Heart right ventricle (tissue), 16 donors: ENCODE results near the gene MLLT3. TPM values are rescaled to one million over a fixed set of nuclear protein-coding genes. Genes with fewer than 3 reads are reported as not detected.
A peak's percentile ranks its signal among the peaks of the same experiment; 100 is the strongest.

ENCODE experiments used
- ATAC-seq, 8 donors: fragments of 200-7000 bp; cut with Tn5 transposase; one replicate each; pipeline ENCODE4 v1.9.1; 2020; ENCODE audit warnings: mild to moderate bottlenecking in 8 of 8, moderate library complexity in 8 of 8, moderate number of reproducible peaks in 1 of 8
- DNase-seq, 2 donors: peaks; one replicate each; pipeline ENCODE4 v3.0.0-alpha.2; 2020
- H3K27ac ChIP-seq, 10 donors: fragments of 200-600 bp; sonication (generic) in 2 of 10; one replicate each; pipeline versions ENCODE4 v1.5.0 to v1.8.0; 2020 to 2022; ENCODE audit warnings: mild to moderate bottlenecking in 3 of 10
- H3K27me3 ChIP-seq, 7 donors: fragments of 200-600 bp; one replicate each; pipeline ENCODE4 v1.8.0; 2021 to 2022; ENCODE audit warnings: mild to moderate bottlenecking in 2 of 7
- H3K36me3 ChIP-seq, 9 donors: fragments of 200-600 bp; sonication (generic) in 1 of 9; one replicate each; pipeline versions ENCODE4 v1.5.0 to v1.8.0; 2020 to 2022; ENCODE audit warnings: mild to moderate bottlenecking in 2 of 9
- H3K4me1 ChIP-seq, 9 donors: fragments of 200-600 bp; sonication (generic) in 1 of 9; one replicate each; pipeline versions ENCODE4 v1.5.0 to v1.8.0; 2020 to 2022; ENCODE audit warnings: mild to moderate bottlenecking in 4 of 9
- H3K4me3 ChIP-seq, 10 donors: fragments of 200-600 bp; sonication (generic) in 2 of 10; one replicate each; pipeline versions ENCODE4 v1.5.0 to v1.8.0; 2020 to 2022; ENCODE audit warnings: mild to moderate bottlenecking in 7 of 10, moderate library complexity in 2 of 10
- H3K9me3 ChIP-seq, 11 donors: fragments of 200-600 bp in 10 of 11; sonication (generic) in 2 of 11; one replicate each; pipeline versions ENCODE4 v1.5.0 to v1.8.0; 2013 to 2022; ENCODE audit warnings: mild to moderate bottlenecking in 2 of 11, control low read depth in 1 of 11, moderate library complexity in 1 of 11
- WGBS, 2 donors: extraction: QIAGEN DNeasy Blood & Tissue Kit; methylation state at CpG; one replicate each; pipeline ENCODE4 v1.1.7; 2013; ENCODE audit warnings: inconsistent platforms in 1 of 2; 5-methylcytosine and 5-hydroxymethylcytosine counted together
- intact Hi-C, 10 donors: fragments of 100-400 bp; cut with DNase I; formaldehyde crosslinking; loops; one replicate each; pipeline versions ENCODE4 v1.11.1 to v1.14.2; 2022
- polyA plus RNA-seq, 2 donors: library from polyadenylated mRNA; stranded (reverse); fragments of 200-250 nt; gene quantifications; one replicate each; pipeline ENCODE4 v1.2.3, GENCODE V29; 2013
- total RNA-seq, 10 donors: library from RNA; stranded (reverse); fragmentation: NEBNext Ultra II Directional in 3 of 10; extraction: Animal tissue kit (Norgen Biotek cat#: 25700) in 3 of 10; gene quantifications; one replicate each; pipeline versions ENCODE4 v1.2.1 to v1.2.4, GENCODE V29; 2021 to 2023
- TF ChIP-seq, protein P1 (sequence below), 9 donors: fragments of 200-600 bp; sonication (generic) in 2 of 9; IDR thresholded peaks; one replicate each; pipeline versions ENCODE4 v1.5.0 to v1.8.0; 2021 to 2022; ENCODE audit warnings: antibody characterized with exemption in 9 of 9, mild to moderate bottlenecking in 5 of 9, moderate library complexity in 1 of 9
- donor health status: Arrhythmogenic right ventricular cardiomyopathy.
- donor health status: ischemic (EF 13 %, LVEDD 7.1; RV severe dilation, severe dysfunction).
- donor health status: healthy with polysubstance abuse.
- donor health status: DM: no; HTN: yes; CAD: no.
- donor health status: DM: no; HTN: no; CAD: no.
- donor health status: ischemic (EF 25% LVEDD 6.9; RV normal size, moderate dysfunction).
- donor health status: ischemic (EF 25% LVEDD 5.7; RV mildly dilated, moderate dysfunction).
- donor health status: healthy.
- donor health status: DM: yes; HTN: yes; CAD: no.
- donor health status: Ischemic cardiomyopathy.
- donor health status: ischemic (EF 35%, LVEDD 5.7; RV mildly dilated, moderate dysfunction).
- donor health status: nonischemic (EF 11% LVEDD 7.7; RV severe dilation, severe dysfunction).
- donor health status: DM: yes; HTN: yes; CAD: no.
- donor health status: PGD.
- donor health status: ischemic (EF 29% LVEDD 5.4; RV normal size, mild dysfunction).
- donor health status: nonischemic (EF 23%, LVEDD 6.1; RV moderate dilation, normal function).

The MLLT3 gene
- total and polyA plus RNA-seq, 12 donors = 4.3 to 22.7 (median 13.5) TPM

DNA sequence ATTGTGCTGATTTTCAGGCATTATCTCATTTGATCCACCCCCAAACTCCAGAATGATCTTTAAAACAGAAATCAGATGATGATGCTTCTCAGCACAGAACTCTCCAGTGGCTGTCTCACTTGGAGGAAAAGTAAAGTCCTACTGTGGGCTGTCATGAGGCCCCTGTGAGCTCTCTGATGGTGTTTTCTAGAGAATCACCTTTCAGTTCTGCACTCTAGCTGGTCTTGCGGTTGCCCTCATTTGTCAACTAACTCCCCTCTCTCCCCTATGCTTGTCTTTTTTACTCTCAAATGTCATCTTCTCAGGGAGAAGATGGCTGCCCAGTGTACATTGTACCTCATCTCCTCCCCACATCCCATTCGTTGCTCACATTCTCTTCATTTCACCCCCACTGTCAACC, 295.8 kb downstream of the MLLT3 start:
- H3K27me3 ChIP-seq = no peaks in the 10 kb centered on the region
- no peaks in the 10 kb centered on the region for H3K4me1 ChIP-seq
- H3K9me3 ChIP-seq = no peaks in the 10 kb centered on the region
- WGBS, 2 donors = 83 to 92% methylated on average over 2 of the region's 2 CpGs
- ATAC-seq = no peak
- no peak for DNase-seq
- H3K4me3 ChIP-seq = no peak overlapping the region
- no peak overlapping the region for H3K27ac ChIP-seq
- intact Hi-C loops = loop anchor here in 1 of 10 donors (10.0 kb wide), 2 partner anchors 62 to 102 kb away; no protein-coding TSS in a partner anchor
- TF ChIP-seq, protein P1, sequence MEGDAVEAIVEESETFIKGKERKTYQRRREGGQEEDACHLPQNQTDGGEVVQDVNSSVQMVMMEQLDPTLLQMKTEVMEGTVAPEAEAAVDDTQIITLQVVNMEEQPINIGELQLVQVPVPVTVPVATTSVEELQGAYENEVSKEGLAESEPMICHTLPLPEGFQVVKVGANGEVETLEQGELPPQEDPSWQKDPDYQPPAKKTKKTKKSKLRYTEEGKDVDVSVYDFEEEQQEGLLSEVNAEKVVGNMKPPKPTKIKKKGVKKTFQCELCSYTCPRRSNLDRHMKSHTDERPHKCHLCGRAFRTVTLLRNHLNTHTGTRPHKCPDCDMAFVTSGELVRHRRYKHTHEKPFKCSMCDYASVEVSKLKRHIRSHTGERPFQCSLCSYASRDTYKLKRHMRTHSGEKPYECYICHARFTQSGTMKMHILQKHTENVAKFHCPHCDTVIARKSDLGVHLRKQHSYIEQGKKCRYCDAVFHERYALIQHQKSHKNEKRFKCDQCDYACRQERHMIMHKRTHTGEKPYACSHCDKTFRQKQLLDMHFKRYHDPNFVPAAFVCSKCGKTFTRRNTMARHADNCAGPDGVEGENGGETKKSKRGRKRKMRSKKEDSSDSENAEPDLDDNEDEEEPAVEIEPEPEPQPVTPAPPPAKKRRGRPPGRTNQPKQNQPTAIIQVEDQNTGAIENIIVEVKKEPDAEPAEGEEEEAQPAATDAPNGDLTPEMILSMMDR (IDR thresholded peaks at IDR 0.05) = no peak
- H3K36me3 ChIP-seq = no peaks in the 10 kb centered on the region

DNA sequence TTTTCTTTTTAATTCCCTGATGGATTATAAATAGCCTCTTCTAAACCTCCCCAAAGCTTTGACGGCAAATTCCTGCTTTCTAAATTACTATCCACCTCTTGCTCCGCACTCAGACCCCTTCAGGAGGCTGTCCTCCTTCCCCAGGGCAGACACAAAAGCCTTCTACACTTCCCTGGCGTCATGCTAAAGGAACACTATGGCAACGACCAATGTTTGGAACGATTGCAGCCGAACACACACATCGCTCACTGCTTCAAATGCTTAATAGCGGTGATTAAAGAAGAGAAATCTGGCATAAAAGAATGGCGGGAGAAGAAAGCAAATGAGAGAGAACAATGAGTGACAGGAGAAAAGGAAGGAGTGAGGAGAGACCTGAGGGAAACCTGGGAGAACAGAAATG, 297.3 kb downstream of the MLLT3 start:
- DNase-seq (no peak), ATAC-seq (no peak)
- H3K36me3 ChIP-seq = no peaks in the 10 kb centered on the region
- no peak overlapping the region for H3K4me3 ChIP-seq
- peaks cover 0 to 11% (median 4%) of the 10 kb centered on the region in 9 donors for H3K4me1 ChIP-seq
- H3K27me3 ChIP-seq = no peaks in the 10 kb centered on the region
- H3K9me3 ChIP-seq = no peaks in the 10 kb centered on the region
- TF ChIP-seq, protein P1 (IDR thresholded peaks at IDR 0.05) = no peak
- intact Hi-C loops = loop anchor here in 1 of 10 donors (10.0 kb wide), 2 partner anchors 60 to 100 kb away; no protein-coding TSS in a partner anchor
- H3K27ac ChIP-seq = no peak overlapping the region
- WGBS, 2 donors = 93 to 95% methylated on average over 9 of the region's 9 CpGs

DNA sequence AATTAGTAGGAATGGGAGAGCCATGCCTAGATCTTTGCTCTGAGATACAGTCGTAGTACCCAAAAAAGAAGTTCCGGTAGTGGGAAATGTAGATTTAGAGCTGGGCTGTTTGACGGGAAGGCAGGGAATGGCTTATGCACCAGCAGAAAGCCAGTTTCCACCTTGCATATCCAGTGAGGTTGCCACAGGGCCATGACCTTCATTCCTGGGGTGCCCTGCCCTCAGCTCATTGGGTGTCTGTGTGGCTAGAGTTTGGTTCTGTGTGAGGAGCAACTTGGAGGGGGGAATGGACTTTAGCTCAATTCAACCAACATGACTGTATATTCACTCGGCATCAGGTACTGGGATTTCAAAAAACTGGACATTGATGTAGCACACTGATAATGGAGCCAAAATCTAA, 300.1 kb downstream of the MLLT3 start:
- H3K4me3 ChIP-seq = no peak overlapping the region
- no peaks in the 10 kb centered on the region for H3K27me3 ChIP-seq
- 94 to 98% methylated on average over 4 of the region's 4 CpGs for WGBS, 2 donors
- H3K27ac ChIP-seq = peak overlapping the region in 1 of 10 donors; percentile 13
- DNase-seq = no peak
- TF ChIP-seq, protein P1 (IDR thresholded peaks at IDR 0.05) = no peak
- no peaks in the 10 kb centered on the region for H3K9me3 ChIP-seq
- peaks cover 0 to 11% (median 4%) of the 10 kb centered on the region in 9 donors for H3K4me1 ChIP-seq
- ATAC-seq = no peak
- H3K36me3 ChIP-seq = no peaks in the 10 kb centered on the region
- intact Hi-C loops = loop anchor here in 1 of 10 donors (10.0 kb wide), 2 partner anchors 57 to 97 kb away; no protein-coding TSS in a partner anchor

DNA sequence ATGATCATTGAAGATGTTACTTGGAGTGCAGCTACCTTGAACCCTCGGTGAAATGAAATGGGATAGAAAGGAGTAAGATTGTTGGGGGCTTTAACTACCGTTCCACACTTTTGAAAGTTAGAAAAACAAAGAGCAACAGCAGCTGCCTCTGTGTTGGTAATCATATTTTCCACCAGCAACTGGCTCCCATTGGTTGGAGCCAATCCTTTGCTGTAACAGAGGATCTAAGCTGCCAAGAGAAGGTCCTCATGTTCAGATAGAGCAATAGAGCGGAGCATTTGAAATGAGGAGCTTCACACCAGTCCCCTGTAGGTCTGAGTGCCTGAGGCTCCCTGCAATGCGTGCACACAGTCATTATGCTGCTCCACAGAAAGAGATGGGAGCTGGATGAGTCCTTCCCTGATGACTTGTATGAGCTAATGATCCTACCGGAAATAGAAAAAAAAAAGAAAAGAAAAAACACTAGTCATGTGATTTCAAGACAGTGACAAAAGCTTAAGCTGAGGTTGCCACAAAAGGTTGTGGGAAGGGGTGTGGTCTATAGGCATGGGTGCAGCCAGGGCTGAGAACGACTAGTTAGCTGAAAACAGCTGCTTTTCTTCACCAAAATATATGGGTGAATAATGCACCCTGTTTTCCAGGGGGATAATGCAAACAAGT, 300.7 kb downstream of the MLLT3 start:
- DNase-seq (no peak), ATAC-seq (peak in 2 of 8 donors; percentile 33 to 52)
- TF ChIP-seq, protein P1 (IDR thresholded peaks at IDR 0.05) = no peak
- Histone ChIP-seq H3K27ac (peak overlapping the region in 1 of 10 donors; percentile 13), H3K9me3 (no peaks in the 10 kb centered on the region), H3K27me3 (no peaks in the 10 kb centered on the region), H3K4me3 (no peak overlapping the region), H3K4me1 (peaks cover 0 to 11% (median 4%) of the 10 kb centered on the region in 9 donors), H3K36me3 (no peaks in the 10 kb centered on the region)
- intact Hi-C loops = loop anchor here in 1 of 10 donors (10.0 kb wide), 2 partner anchors 57 to 97 kb away; no protein-coding TSS in a partner anchor
- WGBS, 2 donors = 76 to 80% methylated on average over 6 of the region's 6 CpGs
